Ascending aorta (tissue), 2 donors: Measurements from ENCODE around the gene ANAPC13. TPM values are rescaled to one million over a fixed set of nuclear protein-coding genes. Genes with fewer than 3 reads are reported as not detected.

Experiments
- DNase-seq, 2 donors: peaks; one replicate each; pipeline ENCODE4 v3.0.0-alpha.2; 2019; ENCODE audit warnings: low spot score in 2 of 2
- H3K27ac ChIP-seq, 2 donors: fragments of 200-600 bp; sonication (generic); one replicate each; pipeline ENCODE4 v1.5.1; 2016 to 2017; ENCODE audit warnings: mild to moderate bottlenecking in 1 of 2
- H3K27me3 ChIP-seq: fragments of 200-600 bp; sonication (generic); one replicate; pipeline ENCODE4 v1.5.1; 2017
- H3K36me3 ChIP-seq, 2 donors: fragments of 200-600 bp; sonication (generic); one replicate each; pipeline ENCODE4 v1.5.1; 2016
- H3K4me1 ChIP-seq, 2 donors: fragments of 200-600 bp; sonication (generic); one replicate each; pipeline ENCODE4 v1.5.1; 2016 to 2017; ENCODE audit warnings: mild to moderate bottlenecking in 1 of 2
- H3K4me3 ChIP-seq, 2 donors: fragments of 200-600 bp; sonication (generic); one replicate each; pipeline ENCODE4 v1.5.1; 2016 to 2017; ENCODE audit warnings: mild to moderate bottlenecking in 1 of 2
- H3K9me3 ChIP-seq, 2 donors: fragments of 200-600 bp; sonication (generic); one replicate each; pipeline ENCODE4 v1.5.1; 2016
- intact Hi-C: fragments of 100-400 bp; cut with DNase I; formaldehyde crosslinking; loops from one replicate; pipeline ENCODE4 v1.15.1; 2023
- total RNA-seq: library from RNA; depleted of rRNA; stranded (reverse); fragments of >200 nt; gene quantifications from one replicate; pipeline ENCODE4 v1.1.0, GENCODE V29; 2016
- TF ChIP-seq, protein P1 (sequence below), 3 experiments: fragments of 200-600 bp in 2 of 3; fragments of 450-650 bp in 1 of 3; sonication (generic) in 2 of 3; IDR thresholded peaks; one replicate each; pipeline ENCODE4 v1.5.1; 2016 to 2019; ENCODE audit warnings: antibody characterized with exemption in 3 of 3, mild to moderate bottlenecking in 1 of 3, moderate library complexity in 1 of 3

The ANAPC13 gene
- total RNA-seq, 1 donor from 2014 or later: 17.0 TPM

DNA sequence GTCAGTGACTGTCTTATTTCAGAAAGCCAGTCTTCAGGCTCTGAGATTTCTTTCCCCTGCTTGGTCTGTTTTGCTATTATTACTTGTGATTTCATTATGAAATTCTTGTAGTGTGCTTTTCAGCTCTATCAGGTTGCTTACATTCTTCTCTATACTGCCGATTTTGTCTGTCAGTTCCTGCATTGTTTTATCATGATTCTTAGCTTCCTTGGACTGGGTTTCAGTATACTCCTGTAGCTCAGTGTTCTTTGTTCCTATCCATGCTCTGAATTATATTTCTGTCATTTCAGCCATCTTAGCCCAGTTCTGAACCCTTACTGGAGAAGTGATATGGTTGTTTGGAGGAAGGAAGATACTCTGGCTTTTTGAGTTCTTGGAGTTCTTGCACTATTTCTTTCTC, 40.5 kb upstream of the ANAPC13 start:
- no peak overlapping the region for H3K27ac ChIP-seq
- H3K36me3 ChIP-seq: peaks cover 0 to 3% of the 10 kb centered on the region in 2 donors
- no peaks in the 10 kb centered on the region for H3K27me3 ChIP-seq
- intact Hi-C loops: no loop called here
- DNase-seq: no peak
- TF ChIP-seq, protein P1, sequence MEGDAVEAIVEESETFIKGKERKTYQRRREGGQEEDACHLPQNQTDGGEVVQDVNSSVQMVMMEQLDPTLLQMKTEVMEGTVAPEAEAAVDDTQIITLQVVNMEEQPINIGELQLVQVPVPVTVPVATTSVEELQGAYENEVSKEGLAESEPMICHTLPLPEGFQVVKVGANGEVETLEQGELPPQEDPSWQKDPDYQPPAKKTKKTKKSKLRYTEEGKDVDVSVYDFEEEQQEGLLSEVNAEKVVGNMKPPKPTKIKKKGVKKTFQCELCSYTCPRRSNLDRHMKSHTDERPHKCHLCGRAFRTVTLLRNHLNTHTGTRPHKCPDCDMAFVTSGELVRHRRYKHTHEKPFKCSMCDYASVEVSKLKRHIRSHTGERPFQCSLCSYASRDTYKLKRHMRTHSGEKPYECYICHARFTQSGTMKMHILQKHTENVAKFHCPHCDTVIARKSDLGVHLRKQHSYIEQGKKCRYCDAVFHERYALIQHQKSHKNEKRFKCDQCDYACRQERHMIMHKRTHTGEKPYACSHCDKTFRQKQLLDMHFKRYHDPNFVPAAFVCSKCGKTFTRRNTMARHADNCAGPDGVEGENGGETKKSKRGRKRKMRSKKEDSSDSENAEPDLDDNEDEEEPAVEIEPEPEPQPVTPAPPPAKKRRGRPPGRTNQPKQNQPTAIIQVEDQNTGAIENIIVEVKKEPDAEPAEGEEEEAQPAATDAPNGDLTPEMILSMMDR (IDR thresholded peaks at IDR 0.05): no peak
- H3K9me3 ChIP-seq: peaks cover 15 to 29% of the 10 kb centered on the region in 2 donors
- no peak overlapping the region for H3K4me3 ChIP-seq
- H3K4me1 ChIP-seq: no peaks in the 10 kb centered on the region

DNA sequence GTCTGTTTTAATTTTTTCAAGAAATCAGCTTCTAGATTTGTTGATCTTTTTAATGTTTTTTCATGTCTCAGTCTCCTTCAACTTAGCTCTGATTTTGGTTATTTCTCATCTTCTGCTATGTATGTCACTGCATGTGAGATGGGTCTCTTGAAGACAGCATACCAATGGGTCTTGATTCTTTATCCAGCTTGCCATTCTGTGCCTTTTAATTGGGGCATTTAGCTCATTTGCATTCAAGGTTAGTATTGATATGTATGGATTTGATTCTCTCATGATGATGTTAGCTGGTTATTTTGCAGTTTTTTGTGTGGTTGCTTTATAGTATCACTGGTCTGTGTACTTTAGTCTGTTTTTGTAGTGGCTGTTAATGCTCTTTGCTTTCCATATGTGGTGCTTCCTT, 39.5 kb upstream of the ANAPC13 start:
- Histone ChIP-seq H3K9me3 (peaks cover 15 to 29% of the 10 kb centered on the region in 2 donors), H3K27me3 (no peaks in the 10 kb centered on the region), H3K27ac (no peak overlapping the region), H3K36me3 (peaks cover 0 to 3% of the 10 kb centered on the region in 2 donors), H3K4me1 (no peaks in the 10 kb centered on the region), H3K4me3 (no peak overlapping the region)
- TF ChIP-seq, protein P1 (IDR thresholded peaks at IDR 0.05): no peak
- no peak for DNase-seq
- intact Hi-C loops: no loop called here

DNA sequence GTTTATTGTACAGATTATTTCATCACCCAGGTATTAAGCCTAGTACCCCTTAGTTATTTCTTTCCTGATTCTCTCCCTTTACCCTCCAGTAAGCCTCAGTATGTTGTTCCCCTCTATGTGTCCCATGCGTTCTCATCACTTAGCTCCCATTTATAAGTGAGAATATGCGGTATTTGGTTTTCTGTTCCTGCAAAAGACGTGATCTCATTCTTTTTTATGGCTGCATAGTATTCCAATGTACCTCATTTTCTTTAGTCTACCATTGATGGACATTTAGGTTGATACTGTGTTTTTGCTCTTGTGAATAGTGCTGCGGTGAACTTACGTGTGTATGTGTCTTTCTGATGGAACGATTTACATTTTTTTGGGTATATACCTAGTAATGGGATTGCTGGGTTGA, 36.8 kb upstream of the ANAPC13 start:
- Histone ChIP-seq H3K27me3 (no peaks in the 10 kb centered on the region), H3K4me3 (no peak overlapping the region), H3K9me3 (peaks cover 15 to 35% of the 10 kb centered on the region in 2 donors), H3K4me1 (no peaks in the 10 kb centered on the region), H3K27ac (no peak overlapping the region), H3K36me3 (peaks cover 0 to 3% of the 10 kb centered on the region in 2 donors)
- no peak for DNase-seq
- intact Hi-C loops: no loop called here
- TF ChIP-seq, protein P1 (IDR thresholded peaks at IDR 0.05): no peak

DNA sequence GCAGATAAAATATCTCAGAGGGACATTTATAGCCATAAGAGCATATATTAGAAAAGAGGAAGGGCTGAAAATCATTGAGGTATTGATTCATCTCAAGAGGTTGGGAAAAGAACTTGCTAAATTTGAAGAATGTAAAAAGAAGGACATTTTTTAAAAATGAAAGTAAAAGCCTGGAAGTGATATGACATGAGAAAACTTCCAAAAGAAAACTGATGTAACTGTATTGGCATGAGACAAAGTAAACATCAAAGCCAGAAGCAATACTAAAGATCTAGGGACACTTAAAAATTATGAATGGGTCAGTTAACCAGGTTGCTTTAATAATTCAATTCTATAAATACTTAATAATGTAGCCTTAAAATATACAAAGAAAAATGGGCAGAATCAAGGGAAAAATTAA, 32.0 kb upstream of the ANAPC13 start:
- TF ChIP-seq, protein P1 (IDR thresholded peaks at IDR 0.05): no peak
- Histone ChIP-seq H3K9me3 (peaks cover 0 to 6% of the 10 kb centered on the region in 2 donors), H3K4me1 (no peaks in the 10 kb centered on the region), H3K27me3 (no peaks in the 10 kb centered on the region), H3K27ac (no peak overlapping the region), H3K36me3 (peaks cover 0 to 3% of the 10 kb centered on the region in 2 donors), H3K4me3 (no peak overlapping the region)
- intact Hi-C loops: no loop called here
- no peak for DNase-seq

DNA sequence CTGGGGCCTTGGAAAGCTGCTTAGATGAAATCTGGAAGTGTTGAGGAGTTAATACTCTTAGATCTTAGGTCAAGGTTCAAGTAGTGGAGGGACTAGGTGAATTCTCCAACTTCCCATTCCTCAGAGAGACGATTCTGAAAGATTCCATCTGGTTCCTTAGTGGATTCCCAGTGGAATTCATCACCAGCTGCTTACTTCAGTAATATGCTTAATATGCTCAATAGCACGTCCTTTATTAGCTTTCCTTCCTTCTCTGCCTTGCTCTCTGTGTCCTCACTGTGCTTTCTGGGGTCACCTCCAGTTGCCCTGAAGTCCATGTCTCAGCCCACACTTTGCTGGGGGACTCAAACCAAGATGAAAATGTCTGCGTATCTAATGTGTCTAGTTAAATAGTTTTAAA, 31.1 kb upstream of the ANAPC13 start:
- Histone ChIP-seq H3K9me3 (peaks cover 0 to 6% of the 10 kb centered on the region in 2 donors), H3K4me1 (no peaks in the 10 kb centered on the region), H3K36me3 (peaks cover 1 to 2% of the 10 kb centered on the region in 2 donors), H3K27ac (no peak overlapping the region), H3K4me3 (no peak overlapping the region), H3K27me3 (no peaks in the 10 kb centered on the region)
- intact Hi-C loops: no loop called here
- TF ChIP-seq, protein P1 (IDR thresholded peaks at IDR 0.05): no peak
- no peak for DNase-seq

DNA sequence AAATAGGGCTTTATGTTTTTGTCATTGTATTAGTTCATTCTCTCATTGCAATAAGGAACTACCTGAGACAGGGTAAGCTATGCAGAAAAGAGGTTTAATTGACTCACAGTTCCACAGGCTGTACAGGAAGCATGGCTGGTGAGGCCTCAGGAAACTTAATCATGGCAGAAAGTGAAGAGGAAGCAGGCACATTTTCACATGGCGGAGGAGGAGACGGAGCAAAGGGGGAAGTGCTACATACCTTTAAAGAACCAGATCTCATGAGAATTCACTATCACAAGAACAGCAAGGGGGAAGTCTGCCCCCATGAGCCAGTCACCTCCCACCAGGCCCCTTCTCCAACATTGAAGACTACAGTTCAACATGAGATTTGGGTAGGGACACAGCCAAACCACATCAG, 25.7 kb upstream of the ANAPC13 start:
- no peak overlapping the region for H3K4me3 ChIP-seq
- no peaks in the 10 kb centered on the region for H3K9me3 ChIP-seq
- no peaks in the 10 kb centered on the region for H3K4me1 ChIP-seq
- peaks cover 10 to 31% of the 10 kb centered on the region in 2 donors for H3K36me3 ChIP-seq
- intact Hi-C loops: no loop called here
- no peaks in the 10 kb centered on the region for H3K27me3 ChIP-seq
- TF ChIP-seq, protein P1 (IDR thresholded peaks at IDR 0.05): no peak
- DNase-seq: no peak
- H3K27ac ChIP-seq: no peak overlapping the region
